Caco-2 (cell line): ENCODE results near the gene WDR54. TPM values are rescaled to one million over a fixed set of nuclear protein-coding genes. Genes with fewer than 3 reads are reported as not detected.

Experiments used
- BruUV-seq: library from RNA; stranded (reverse); fragments of 400-500 nt; replicated peaks from 2 replicates; lab custom pipeline; 2021; lab: Mats Ljungman, UMichigan
- CTCF ChIA-PET: fragments of 300-600 bp; sonication (Branson Sonifier 250); formaldehyde crosslinking; loops from one replicate; lab custom pipeline; 2022; ENCODE audit warnings: antibody characterized with exemption; lab: Charles Lee
- POLR2A ChIA-PET: fragments of 300-600 bp; sonication (Branson Sonifier 250); formaldehyde crosslinking; loops from one replicate; lab custom pipeline; 2022; ENCODE audit warnings: antibody characterized with exemption; lab: Charles Lee
- DNase-seq, 2 experiments: peaks; one replicate each; pipeline versions ENCODE4 v3.0.0 to v3.0.0-alpha.2; 2020 to 2022
- H3K27me3 ChIP-seq: replicated peaks from 2 replicates; pipeline ENCODE4 v1.6.0; 2011; ENCODE audit warnings: low read length; ENCODE audit not compliant: control insufficient read depth, insufficient read depth
- H3K36me3 ChIP-seq: 2 replicates; pipeline ENCODE4 v1.5.1; 2011; ENCODE audit warnings: low read length; ENCODE audit not compliant: control insufficient read depth, insufficient read depth
- H3K4me1 ChIP-seq: fragments of 250-450 bp; sonication (Bioruptor Pico); 2 replicates; pipeline ENCODE4 v1.5.1; 2020; ENCODE audit warnings: mild to moderate bottlenecking
- H3K4me3 ChIP-seq: 2 replicates; pipeline ENCODE4 v1.5.1; 2011; ENCODE audit warnings: low read depth, mild to moderate bottlenecking, control low read depth, low read length
- H3K9me3 ChIP-seq: fragments of 250-450 bp; sonication (Bioruptor Pico); 2 replicates; pipeline ENCODE4 v1.5.1; 2020; ENCODE audit warnings: mild to moderate bottlenecking, moderate library complexity
- H3K27ac Mint-ChIP-seq: one replicate; pipeline ENCODE4 v1.8.0; 2022; ENCODE audit warnings: mixed read lengths; ENCODE audit not compliant: unreplicated experiment
- H3K27me3 Mint-ChIP-seq: one replicate; pipeline ENCODE4 v1.8.0; 2022; ENCODE audit warnings: mixed read lengths; ENCODE audit not compliant: insufficient read depth, unreplicated experiment
- H3K36me3 Mint-ChIP-seq: one replicate; pipeline ENCODE4 v1.8.0; 2022; ENCODE audit warnings: mild to moderate bottlenecking, mixed read lengths; ENCODE audit not compliant: insufficient read depth, unreplicated experiment
- H3K4me1 Mint-ChIP-seq: one replicate; pipeline ENCODE4 v1.8.0; 2022; ENCODE audit warnings: low read depth, mixed read lengths; ENCODE audit not compliant: unreplicated experiment
- H3K4me3 Mint-ChIP-seq: one replicate; pipeline ENCODE4 v1.8.0; 2022; ENCODE audit warnings: mild to moderate bottlenecking, moderate library complexity, mixed read lengths; ENCODE audit not compliant: unreplicated experiment
- H3K9me3 Mint-ChIP-seq: one replicate; pipeline ENCODE4 v1.8.0; 2022; ENCODE audit warnings: mixed read lengths; ENCODE audit not compliant: unreplicated experiment
- intact Hi-C: fragments of 100-400 bp; cut with micrococcal nuclease; formaldehyde crosslinking; loops from one replicate; pipeline ENCODE4 v1.10.0; 2022; ENCODE audit not compliant: unreplicated experiment
- total RNA-seq: library from RNA; stranded (reverse); gene quantifications from 2 replicates; pipeline ENCODE4 v1.2.3, GENCODE V29; 2022
- TF ChIP-seq, protein P1 (sequence below), 2 experiments: fragments of 200-600 bp in 1 of 2; IDR thresholded peaks; 1 replicate in 1 of 2; 2 replicates in 1 of 2; pipeline versions ENCODE4 v1.5.1 to v1.8.0; 2011 to 2022; ENCODE audit warnings: antibody characterized with exemption in 1 of 2, control low read depth in 1 of 2, inconsistent platforms in 1 of 2, low read depth in 1 of 2, low read length in 1 of 2, mild to moderate bottlenecking in 1 of 2, moderate library complexity in 1 of 2; ENCODE audit not compliant: insufficient read depth in 1 of 2, severe bottlenecking in 1 of 2, unreplicated experiment in 1 of 2

The WDR54 gene
- total RNA-seq, 1 experiment from 2014 or later: 9.9 TPM

DNA sequence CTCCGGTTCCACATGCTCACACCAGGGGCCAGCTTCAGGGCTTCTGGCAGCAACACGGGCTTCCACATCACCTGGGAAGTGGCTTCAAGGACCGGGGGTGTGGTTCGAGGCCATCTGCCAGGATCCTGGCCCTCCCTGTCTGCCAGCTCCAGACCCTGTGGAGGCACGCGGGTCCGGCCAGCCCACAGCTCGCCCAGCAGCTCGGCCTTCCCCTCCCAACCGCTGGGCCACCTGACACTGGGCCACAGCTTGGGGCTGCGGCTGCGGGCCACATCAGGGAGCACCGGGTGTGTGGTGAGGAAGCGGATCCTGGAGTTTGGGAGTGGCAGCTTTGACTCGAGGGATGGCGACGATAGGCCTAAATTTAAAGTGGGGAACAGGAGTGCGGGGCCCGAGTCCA, 7.1 kb upstream of the WDR54 start:
- ChIA-PET CTCF (no interaction called here), POLR2A (no interaction called here)
- no TSS peak for BruUV-seq
- Histone ChIP-seq H3K36me3 (no peaks in the 10 kb centered on the region), H3K9me3 (no peaks in the 10 kb centered on the region), H3K27me3 (no peaks in the 10 kb centered on the region), H3K4me1 (no peaks in the 10 kb centered on the region), H3K4me3 (no peak overlapping the region)
- TF ChIP-seq, protein P1, sequence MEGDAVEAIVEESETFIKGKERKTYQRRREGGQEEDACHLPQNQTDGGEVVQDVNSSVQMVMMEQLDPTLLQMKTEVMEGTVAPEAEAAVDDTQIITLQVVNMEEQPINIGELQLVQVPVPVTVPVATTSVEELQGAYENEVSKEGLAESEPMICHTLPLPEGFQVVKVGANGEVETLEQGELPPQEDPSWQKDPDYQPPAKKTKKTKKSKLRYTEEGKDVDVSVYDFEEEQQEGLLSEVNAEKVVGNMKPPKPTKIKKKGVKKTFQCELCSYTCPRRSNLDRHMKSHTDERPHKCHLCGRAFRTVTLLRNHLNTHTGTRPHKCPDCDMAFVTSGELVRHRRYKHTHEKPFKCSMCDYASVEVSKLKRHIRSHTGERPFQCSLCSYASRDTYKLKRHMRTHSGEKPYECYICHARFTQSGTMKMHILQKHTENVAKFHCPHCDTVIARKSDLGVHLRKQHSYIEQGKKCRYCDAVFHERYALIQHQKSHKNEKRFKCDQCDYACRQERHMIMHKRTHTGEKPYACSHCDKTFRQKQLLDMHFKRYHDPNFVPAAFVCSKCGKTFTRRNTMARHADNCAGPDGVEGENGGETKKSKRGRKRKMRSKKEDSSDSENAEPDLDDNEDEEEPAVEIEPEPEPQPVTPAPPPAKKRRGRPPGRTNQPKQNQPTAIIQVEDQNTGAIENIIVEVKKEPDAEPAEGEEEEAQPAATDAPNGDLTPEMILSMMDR (IDR thresholded peaks at IDR 0.05; ENCODE audit: insufficient read depth in 1 of 2, low read depth in 1 of 2, low read length in 1 of 2, severe bottlenecking in 1 of 2, unreplicated experiment in 1 of 2): no peak
- intact Hi-C loops: no loop called here
- H3K4me1 Mint-ChIP-seq: no peaks in the 10 kb centered on the region
- no peaks in the 10 kb centered on the region for H3K9me3 Mint-ChIP-seq
- DNase-seq: no peak
- no peaks in the 10 kb centered on the region for H3K36me3 Mint-ChIP-seq
- no peak overlapping the region for H3K4me3 Mint-ChIP-seq
- no peak overlapping the region for H3K27ac Mint-ChIP-seq
- peaks cover 11% of the 10 kb centered on the region for H3K27me3 Mint-ChIP-seq

- intact Hi-C loops: no loop called here
- Histone ChIP-seq H3K36me3 (no peaks in the 10 kb centered on the region), H3K27me3 (no peaks in the 10 kb centered on the region), H3K4me1 (no peaks in the 10 kb centered on the region), H3K9me3 (no peaks in the 10 kb centered on the region), H3K4me3 (no peak overlapping the region)
- CTCF ChIA-PET: no interaction called here
- no peak for DNase-seq
- no TSS peak for BruUV-seq
- H3K4me3 Mint-ChIP-seq: no peak overlapping the region
- H3K4me1 Mint-ChIP-seq: no peaks in the 10 kb centered on the region
- POLR2A ChIA-PET: no interaction called here
- H3K27me3 Mint-ChIP-seq: peaks cover 10% of the 10 kb centered on the region
- no peaks in the 10 kb centered on the region for H3K9me3 Mint-ChIP-seq
- TF ChIP-seq, protein P1 (IDR thresholded peaks at IDR 0.05; ENCODE audit: insufficient read depth in 1 of 2, low read depth in 1 of 2, low read length in 1 of 2, severe bottlenecking in 1 of 2, unreplicated experiment in 1 of 2): no peak
- no peak overlapping the region for H3K27ac Mint-ChIP-seq
- H3K36me3 Mint-ChIP-seq: no peaks in the 10 kb centered on the region
These were observed 6.4 kb upstream of the WDR54 start for GRCh38 chr2:74414881-74415761.

DNA sequence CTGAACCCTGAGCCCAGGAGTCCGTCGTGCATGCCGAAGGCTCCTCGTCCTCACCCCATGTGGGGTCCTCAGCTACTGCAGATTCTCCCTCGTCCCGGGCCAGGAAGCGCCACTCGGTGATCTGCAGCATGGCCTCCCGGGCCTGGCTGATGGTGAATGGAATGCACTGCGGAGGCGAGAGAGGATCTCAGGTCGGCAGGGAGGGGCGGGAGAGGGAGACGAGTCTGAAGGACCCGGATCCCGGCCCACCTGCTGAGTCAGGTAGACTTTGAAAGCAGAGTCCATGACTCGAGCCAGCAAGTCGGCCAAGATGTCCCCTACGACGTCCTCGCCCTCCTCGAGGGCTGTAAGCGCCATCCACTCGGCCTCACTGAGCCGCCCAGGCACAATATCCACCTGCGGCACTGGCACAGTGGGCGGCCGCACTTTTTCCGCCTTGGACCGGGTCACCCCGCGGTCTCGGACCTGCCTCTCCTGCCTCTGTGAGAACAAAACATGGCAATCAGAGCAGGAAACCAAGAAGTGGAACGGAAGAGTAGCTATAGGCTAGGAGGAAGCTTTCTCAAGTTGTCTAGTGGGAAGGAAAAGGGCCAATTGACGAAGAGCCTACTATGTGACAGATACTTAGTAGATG, 5.7 kb upstream of the WDR54 start:
- Histone ChIP-seq H3K27me3 (no peaks in the 10 kb centered on the region), H3K9me3 (no peaks in the 10 kb centered on the region), H3K4me1 (no peaks in the 10 kb centered on the region), H3K36me3 (no peaks in the 10 kb centered on the region), H3K4me3 (no peak overlapping the region)
- no TSS peak for BruUV-seq
- POLR2A ChIA-PET: no interaction called here
- Mint-ChIP-seq H3K27ac (no peak overlapping the region), H3K4me3 (no peak overlapping the region), H3K4me1 (peaks cover 1% of the 10 kb centered on the region), H3K27me3 (peaks cover 11% of the 10 kb centered on the region), H3K36me3 (no peaks in the 10 kb centered on the region), H3K9me3 (no peaks in the 10 kb centered on the region)
- intact Hi-C loops: no loop called here
- CTCF ChIA-PET: no interaction called here
- TF ChIP-seq, protein P1 (IDR thresholded peaks at IDR 0.05; ENCODE audit: insufficient read depth in 1 of 2, low read depth in 1 of 2, low read length in 1 of 2, severe bottlenecking in 1 of 2, unreplicated experiment in 1 of 2): no peak
- no peak for DNase-seq
